Measurements from ENCODE around the gene EDAR.

The EDAR gene

GRCh38 chr2:108998911-108999310 lies 9.9 kb upstream of the EDAR start:
- Histone ChIP-seq H3K9ac (ENCODE audit: low read length) (no peak overlapping the region), H3K4me1 (ENCODE audit: control insufficient read depth, low read depth, low read length) (no peaks in the 10 kb centered on the region)

GRCh38 chr2:108994178-108994577 lies 5.2 kb upstream of the EDAR start:
- Histone ChIP-seq H3K27ac (ENCODE audit: low read length) (no peak overlapping the region), H3K9me3 (ENCODE audit: control insufficient read depth, low read depth, low read length) (no peaks in the 10 kb centered on the region), H3K9ac (ENCODE audit: low read length) (no peak overlapping the region), H3K4me1 (ENCODE audit: control insufficient read depth, low read depth, low read length) (no peaks in the 10 kb centered on the region), H3K36me3 (ENCODE audit: control insufficient read depth, low read depth, low read length) (no peaks in the 10 kb centered on the region), H3K27me3 (ENCODE audit: control insufficient read depth, insufficient read depth, low read length) (no peaks in the 10 kb centered on the region), H3K4me3 (ENCODE audit: low read length) (no peak overlapping the region)

More at GRCh38 chr2:108998911-108999310, 9.9 kb upstream of the EDAR start:
- H3K36me3 ChIP-seq (ENCODE audit: control insufficient read depth, low read depth, low read length), result no peaks in the 10 kb centered on the region
- no peaks in the 10 kb centered on the region for H3K9me3 ChIP-seq (ENCODE audit: control insufficient read depth, low read depth, low read length)
- no peak overlapping the region for H3K4me3 ChIP-seq (ENCODE audit: low read length)
- no peaks in the 10 kb centered on the region for H3K27me3 ChIP-seq (ENCODE audit: control insufficient read depth, insufficient read depth, low read length)
- no peak overlapping the region for H3K27ac ChIP-seq (ENCODE audit: low read length)

GRCh38 chr2:108993095-108993937 lies 4.3 kb upstream of the EDAR start:
- H3K4me1 ChIP-seq (ENCODE audit: control insufficient read depth, low read depth, low read length), result no peaks in the 10 kb centered on the region
- no peak overlapping the region for H3K27ac ChIP-seq (ENCODE audit: low read length)
- H3K27me3 ChIP-seq (ENCODE audit: control insufficient read depth, insufficient read depth, low read length), result no peaks in the 10 kb centered on the region
- no peak overlapping the region for H3K4me3 ChIP-seq (ENCODE audit: low read length)
- no peak overlapping the region for H3K9ac ChIP-seq (ENCODE audit: low read length)
- H3K9me3 ChIP-seq (ENCODE audit: control insufficient read depth, low read depth, low read length), result no peaks in the 10 kb centered on the region
- H3K36me3 ChIP-seq (ENCODE audit: control insufficient read depth, low read depth, low read length), result no peaks in the 10 kb centered on the region

- no peak overlapping the region for H3K27ac ChIP-seq (ENCODE audit: low read length)
- no peaks in the 10 kb centered on the region for H3K9me3 ChIP-seq (ENCODE audit: control insufficient read depth, low read depth, low read length)
- H3K4me3 ChIP-seq (ENCODE audit: low read length), result no peak overlapping the region
- H3K9ac ChIP-seq (ENCODE audit: low read length), result no peak overlapping the region
- no peaks in the 10 kb centered on the region for H3K36me3 ChIP-seq (ENCODE audit: control insufficient read depth, low read depth, low read length)
- no peaks in the 10 kb centered on the region for H3K4me1 ChIP-seq (ENCODE audit: control insufficient read depth, low read depth, low read length)
- H3K27me3 ChIP-seq (ENCODE audit: control insufficient read depth, insufficient read depth, low read length), result no peaks in the 10 kb centered on the region
These were observed 784 bp downstream of the EDAR start for GRCh38 chr2:108988076-108988795.

- no peaks in the 10 kb centered on the region for H3K27me3 ChIP-seq (ENCODE audit: control insufficient read depth, insufficient read depth, low read length)
These were observed 2.0 kb downstream of the EDAR start for GRCh38 chr2:108986916-108987510.

GRCh38 chr2:108983610-108984009 lies 5.4 kb downstream of the EDAR start:
- no peaks in the 10 kb centered on the region for H3K36me3 ChIP-seq (ENCODE audit: control insufficient read depth, low read depth, low read length)
- H3K27me3 ChIP-seq (ENCODE audit: control insufficient read depth, insufficient read depth, low read length), result no peaks in the 10 kb centered on the region
- no peak overlapping the region for H3K9ac ChIP-seq (ENCODE audit: low read length)
- H3K27ac ChIP-seq (ENCODE audit: low read length), result no peak overlapping the region
- H3K9me3 ChIP-seq (ENCODE audit: control insufficient read depth, low read depth, low read length), result no peaks in the 10 kb centered on the region
- H3K4me3 ChIP-seq (ENCODE audit: low read length), result no peak overlapping the region
- peaks cover 4% of the 10 kb centered on the region for H3K4me1 ChIP-seq (ENCODE audit: control insufficient read depth, low read depth, low read length)

More at GRCh38 chr2:108986916-108987510, 2.0 kb downstream of the EDAR start:
- H3K4me3 ChIP-seq (ENCODE audit: low read length), result no peak overlapping the region
- no peaks in the 10 kb centered on the region for H3K9me3 ChIP-seq (ENCODE audit: control insufficient read depth, low read depth, low read length)
- H3K27ac ChIP-seq (ENCODE audit: low read length), result no peak overlapping the region
- H3K36me3 ChIP-seq (ENCODE audit: control insufficient read depth, low read depth, low read length), result no peaks in the 10 kb centered on the region
- no peaks in the 10 kb centered on the region for H3K4me1 ChIP-seq (ENCODE audit: control insufficient read depth, low read depth, low read length)
- no peak overlapping the region for H3K9ac ChIP-seq (ENCODE audit: low read length)

GRCh38 chr2:108983061-108983460 lies 6.0 kb downstream of the EDAR start:
- Histone ChIP-seq H3K9ac (ENCODE audit: low read length) (no peak overlapping the region), H3K27ac (ENCODE audit: low read length) (no peak overlapping the region), H3K4me3 (ENCODE audit: low read length) (no peak overlapping the region), H3K27me3 (ENCODE audit: control insufficient read depth, insufficient read depth, low read length) (no peaks in the 10 kb centered on the region), H3K36me3 (ENCODE audit: control insufficient read depth, low read depth, low read length) (no peaks in the 10 kb centered on the region), H3K4me1 (ENCODE audit: control insufficient read depth, low read depth, low read length) (peaks cover 4% of the 10 kb centered on the region), H3K9me3 (ENCODE audit: control insufficient read depth, low read depth, low read length) (no peaks in the 10 kb centered on the region)

- Histone ChIP-seq H3K4me1 (ENCODE audit: control insufficient read depth, low read depth, low read length) (peaks cover 4% of the 10 kb centered on the region), H3K9me3 (ENCODE audit: control insufficient read depth, low read depth, low read length) (no peaks in the 10 kb centered on the region), H3K36me3 (ENCODE audit: control insufficient read depth, low read depth, low read length) (no peaks in the 10 kb centered on the region), H3K9ac (ENCODE audit: low read length) (no peak overlapping the region), H3K27ac (ENCODE audit: low read length) (no peak overlapping the region), H3K27me3 (ENCODE audit: control insufficient read depth, insufficient read depth, low read length) (no peaks in the 10 kb centered on the region), H3K4me3 (ENCODE audit: low read length) (no peak overlapping the region)
These were observed 6.8 kb downstream of the EDAR start for GRCh38 chr2:108982259-108982679.

GRCh38 chr2:108981846-108982245 lies 7.2 kb downstream of the EDAR start:
- H3K27me3 ChIP-seq (ENCODE audit: control insufficient read depth, insufficient read depth, low read length), result no peaks in the 10 kb centered on the region
- H3K36me3 ChIP-seq (ENCODE audit: control insufficient read depth, low read depth, low read length), result no peaks in the 10 kb centered on the region
- H3K4me3 ChIP-seq (ENCODE audit: low read length), result no peak overlapping the region
- no peak overlapping the region for H3K9ac ChIP-seq (ENCODE audit: low read length)
- peaks cover 4% of the 10 kb centered on the region for H3K4me1 ChIP-seq (ENCODE audit: control insufficient read depth, low read depth, low read length)
- H3K27ac ChIP-seq (ENCODE audit: low read length), result no peak overlapping the region
- no peaks in the 10 kb centered on the region for H3K9me3 ChIP-seq (ENCODE audit: control insufficient read depth, low read depth, low read length)

GRCh38 chr2:108980076-108980475 lies 8.9 kb downstream of the EDAR start:
- H3K27me3 ChIP-seq (ENCODE audit: control insufficient read depth, insufficient read depth, low read length), result no peaks in the 10 kb centered on the region
- H3K36me3 ChIP-seq (ENCODE audit: control insufficient read depth, low read depth, low read length), result no peaks in the 10 kb centered on the region
- H3K9me3 ChIP-seq (ENCODE audit: control insufficient read depth, low read depth, low read length), result no peaks in the 10 kb centered on the region
- no peak overlapping the region for H3K4me3 ChIP-seq (ENCODE audit: low read length)
- peaks cover 4% of the 10 kb centered on the region for H3K4me1 ChIP-seq (ENCODE audit: control insufficient read depth, low read depth, low read length)
- no peak overlapping the region for H3K27ac ChIP-seq (ENCODE audit: low read length)
- no peak overlapping the region for H3K9ac ChIP-seq (ENCODE audit: low read length)

- Histone ChIP-seq H3K4me1 (ENCODE audit: control insufficient read depth, low read depth, low read length) (peaks cover 4% of the 10 kb centered on the region), H3K36me3 (ENCODE audit: control insufficient read depth, low read depth, low read length) (no peaks in the 10 kb centered on the region), H3K9me3 (ENCODE audit: control insufficient read depth, low read depth, low read length) (no peaks in the 10 kb centered on the region), H3K27me3 (ENCODE audit: control insufficient read depth, insufficient read depth, low read length) (no peaks in the 10 kb centered on the region), H3K27ac (ENCODE audit: low read length) (no peak overlapping the region), H3K4me3 (ENCODE audit: low read length) (no peak overlapping the region), H3K9ac (ENCODE audit: low read length) (no peak overlapping the region)
These were observed 9.6 kb downstream of the EDAR start for GRCh38 chr2:108979461-108979860.

Measured in iPS-18a (cell line).